Measurements from ENCODE around the gene F11R. TPM values are rescaled to one million over a fixed set of nuclear protein-coding genes. Genes with fewer than 3 reads are reported as not detected.

The F11R gene
- total RNA-seq (10 to 100 TPM; 34.5 to 38.3 TPM), polyA plus RNA-seq (ENCODE audit: insufficient read depth, low read depth, low replicate concordance) (54.0 TPM)
- long read RNA-seq, donor 1, partial matches to known transcripts = 5 of 5 reads
- long read RNA-seq, donor 1, other reads (novel, unspliced or antisense) = 0 of 5 reads
- long read RNA-seq, donor 2, partial matches to known transcripts = 7 of 7 reads
- long read RNA-seq, donor 2, other reads (novel, unspliced or antisense) = 0 of 7 reads

DNA sequence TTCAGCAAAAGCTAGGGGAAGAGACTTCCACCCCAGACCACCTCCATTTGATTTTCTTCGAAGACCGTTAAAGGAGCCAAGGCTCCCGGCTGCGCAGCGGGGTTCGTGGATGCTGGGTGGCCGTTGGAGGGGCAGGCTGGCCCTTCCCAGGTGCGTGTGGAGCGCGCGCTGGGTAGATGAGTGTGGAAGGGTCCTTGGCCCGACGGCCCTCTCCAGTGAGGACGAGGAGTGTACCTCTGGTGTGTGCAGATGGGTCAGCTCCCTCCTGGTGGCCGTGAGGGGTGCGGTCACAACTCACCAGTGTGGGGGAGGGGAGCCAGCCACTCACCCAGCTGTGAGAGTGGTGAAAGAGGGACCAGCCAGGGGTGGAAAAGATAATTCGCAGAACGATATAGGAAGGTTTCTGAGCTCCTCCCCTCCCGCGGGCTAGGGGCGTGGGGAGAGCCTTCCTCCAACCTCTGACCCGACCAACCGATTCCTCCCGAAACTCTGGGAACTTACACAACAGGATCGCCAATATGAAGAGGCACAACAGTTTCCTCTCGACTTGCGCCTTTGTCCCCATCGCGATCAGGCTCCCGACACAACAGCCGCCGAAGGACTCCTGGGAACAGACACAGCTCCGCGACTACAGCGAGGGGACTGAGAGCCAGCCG, at the start of gene F11R:
Gene F11R, minus strand, starts transcription at position 644 of the 656 bp plus-strand sequence. Its CDS starts 79 bp downstream, at position 565.
- intact Hi-C loops (cut with DNase I; ENCODE audit: low total_unique reads) = no loop called here
- no peaks in the 10 kb centered on the region for H3K4me1 ChIP-seq
- 3% methylated on average over 15 to 36 of the region's 36 CpGs for WGBS, 2 donors
- no peaks in the 10 kb centered on the region for H3K27me3 ChIP-seq
- no peaks in the 10 kb centered on the region for H3K9me3 ChIP-seq
- no peaks in the 10 kb centered on the region for H3K36me3 ChIP-seq (ENCODE audit: low read depth, missing control alignments)
- H3K27ac ChIP-seq = peak within 1 kb of the TSS; percentile 53 to 66
- H3K4me3 ChIP-seq = peak within 1 kb of the TSS; percentile 59 to 74
- no peak for TF ChIP-seq POLR2A (IDR thresholded peaks at IDR 0.05)
- TF ChIP-seq, protein P1, sequence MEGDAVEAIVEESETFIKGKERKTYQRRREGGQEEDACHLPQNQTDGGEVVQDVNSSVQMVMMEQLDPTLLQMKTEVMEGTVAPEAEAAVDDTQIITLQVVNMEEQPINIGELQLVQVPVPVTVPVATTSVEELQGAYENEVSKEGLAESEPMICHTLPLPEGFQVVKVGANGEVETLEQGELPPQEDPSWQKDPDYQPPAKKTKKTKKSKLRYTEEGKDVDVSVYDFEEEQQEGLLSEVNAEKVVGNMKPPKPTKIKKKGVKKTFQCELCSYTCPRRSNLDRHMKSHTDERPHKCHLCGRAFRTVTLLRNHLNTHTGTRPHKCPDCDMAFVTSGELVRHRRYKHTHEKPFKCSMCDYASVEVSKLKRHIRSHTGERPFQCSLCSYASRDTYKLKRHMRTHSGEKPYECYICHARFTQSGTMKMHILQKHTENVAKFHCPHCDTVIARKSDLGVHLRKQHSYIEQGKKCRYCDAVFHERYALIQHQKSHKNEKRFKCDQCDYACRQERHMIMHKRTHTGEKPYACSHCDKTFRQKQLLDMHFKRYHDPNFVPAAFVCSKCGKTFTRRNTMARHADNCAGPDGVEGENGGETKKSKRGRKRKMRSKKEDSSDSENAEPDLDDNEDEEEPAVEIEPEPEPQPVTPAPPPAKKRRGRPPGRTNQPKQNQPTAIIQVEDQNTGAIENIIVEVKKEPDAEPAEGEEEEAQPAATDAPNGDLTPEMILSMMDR (IDR thresholded peaks at IDR 0.05) = no peak
- DNase-seq = peak; percentile 42

- intact Hi-C loops (cut with DNase I; ENCODE audit: low total_unique reads) = no loop called here
- 75 to 91% methylated on average over 9 of the region's 9 CpGs for WGBS, 2 donors
- H3K4me3 ChIP-seq = no peak within 1 kb of the TSS
- TF ChIP-seq, protein P1 (IDR thresholded peaks at IDR 0.05) = no peak
- no peak for TF ChIP-seq POLR2A (IDR thresholded peaks at IDR 0.05)
- no peaks in the 10 kb centered on the region for H3K27me3 ChIP-seq
- no peaks in the 10 kb centered on the region for H3K9me3 ChIP-seq
- no peak within 1 kb of the TSS for H3K27ac ChIP-seq
- peak; percentile 45 for DNase-seq
- no peaks in the 10 kb centered on the region for H3K36me3 ChIP-seq (ENCODE audit: low read depth, missing control alignments)
- H3K4me1 ChIP-seq = no peaks in the 10 kb centered on the region
These were observed 48.8 kb upstream of the F11R start, which contains the start of gene ARHGAP30 for GRCh38 chr1:161069731-161070270. ARHGAP30 (minus strand) TSS chr1:161069891; CDS start chr1:161069624, 267 bp downstream.

GRCh38 chr1:161069241-161069640, 48.3 kb upstream of the F11R start:
- no peak for DNase-seq
- Histone ChIP-seq H3K36me3 (ENCODE audit: low read depth, missing control alignments) (no peaks in the 10 kb centered on the region), H3K4me1 (no peaks in the 10 kb centered on the region), H3K27ac (no peak overlapping the region), H3K9me3 (no peaks in the 10 kb centered on the region), H3K27me3 (no peaks in the 10 kb centered on the region), H3K4me3 (no peak overlapping the region)
- 76 to 91% methylated on average over 7 to 9 of the region's 9 CpGs for WGBS, 2 donors
- no peak for TF ChIP-seq POLR2A (IDR thresholded peaks at IDR 0.05)
- TF ChIP-seq, protein P1 (IDR thresholded peaks at IDR 0.05) = no peak
- intact Hi-C loops (cut with DNase I; ENCODE audit: low total_unique reads) = no loop called here

- 70 to 73% methylated on average over 10 of the region's 10 CpGs for WGBS, 2 donors
- no peak overlapping the region for H3K4me3 ChIP-seq
- H3K36me3 ChIP-seq (ENCODE audit: low read depth, missing control alignments) = no peaks in the 10 kb centered on the region
- no peaks in the 10 kb centered on the region for H3K9me3 ChIP-seq
- intact Hi-C loops (cut with DNase I; ENCODE audit: low total_unique reads) = no loop called here
- H3K27me3 ChIP-seq = no peaks in the 10 kb centered on the region
- TF ChIP-seq, protein P1 (IDR thresholded peaks at IDR 0.05) = no peak
- no peak for TF ChIP-seq POLR2A (IDR thresholded peaks at IDR 0.05)
- no peak overlapping the region for H3K27ac ChIP-seq
- no peaks in the 10 kb centered on the region for H3K4me1 ChIP-seq
- DNase-seq = peak; percentile 38
These were observed 47.6 kb upstream of the F11R start for GRCh38 chr1:161068306-161069234.

Data from testis (tissue), 5 donors.